HCT116 (cell line): ENCODE data around the gene FAM221B. TPM values are rescaled to one million over a fixed set of nuclear protein-coding genes. Genes with fewer than 3 reads are reported as not detected.

Source experiments
- ATAC-seq: fragments of 200-7000 bp; cut with Tn5 transposase; 2 replicates; pipeline ENCODE4 v1.9.1; 2020; ENCODE audit warnings: mild to moderate bottlenecking, moderate library complexity
- BruUV-seq: library from RNA; stranded (reverse); fragments of 400-500 nt; replicated peaks from 2 replicates; lab custom pipeline; 2021; lab: Mats Ljungman, UMichigan
- CTCF ChIA-PET: fragments of 300-600 bp; sonication (Branson Sonifier 250); formaldehyde crosslinking; loops from one replicate; lab custom pipeline; 2021; ENCODE audit warnings: antibody characterized with exemption; lab: Charles Lee
- POLR2A ChIA-PET: fragments of 300-600, 350-600 bp; sonication (Branson Sonifier 250); formaldehyde crosslinking; loops from one replicate; lab custom pipeline; 2021; ENCODE audit warnings: antibody characterized with exemption; lab: Charles Lee
- RAD21 ChIA-PET, 2 experiments: fragments of 300-600 bp; sonication (Branson Sonifier 250); formaldehyde crosslinking; loops; one replicate each; lab custom pipeline; 2023; ENCODE audit warnings: low total read pairs in 2 of 2; ENCODE audit not compliant: uncharacterized antibody in 2 of 2, unreplicated experiment in 2 of 2, low non-redundant PET in 1 of 2; lab: Charles Lee
- DNase-seq: peaks from one replicate; pipeline ENCODE4 v3.0.0-alpha.2; 2010; ENCODE audit warnings: low read depth, low spot score
- H2AFZ ChIP-seq: fragments of 200-600 bp; shearing (Covaris generic), sonication (generic); 2 replicates; pipeline ENCODE4 v1.6.1; 2017; ENCODE audit warnings: low read depth, mixed run types, mixed read lengths, antibody characterized with exemption, low read length; ENCODE audit not compliant: poor library complexity, severe bottlenecking
- H3K27ac ChIP-seq: 2 replicates; pipeline ENCODE4 v1.5.1; 2012; ENCODE audit warnings: low read depth, low read length
- H3K27me3 ChIP-seq: fragments of 200-600 bp; sonication (generic); 2 replicates; pipeline ENCODE4 v1.6.1; 2016; ENCODE audit warnings: mixed run types, low read length, mixed read lengths; ENCODE audit not compliant: insufficient read depth
- H3K36me3 ChIP-seq, 2 experiments: fragments of 200-500 bp in 1 of 2; fragments of 200-600 bp in 1 of 2; sonication (Bioruptor generic) in 1 of 2; sonication (generic) in 1 of 2; 2 replicates each; pipeline versions ENCODE4 v1.5.1 to v1.6.1; 2014 to 2016; ENCODE audit warnings: low read length in 2 of 2, inconsistent platforms in 1 of 2, mixed read lengths in 1 of 2, mixed run types in 1 of 2; ENCODE audit not compliant: insufficient read depth in 2 of 2, control insufficient read depth in 1 of 2
- H3K4me1 ChIP-seq, 2 experiments: fragments of 200-600 bp in 1 of 2; sonication (generic) in 1 of 2; 2 replicates each; pipeline versions ENCODE4 v1.5.1 to v1.6.1; 2012 to 2017; ENCODE audit warnings: low read length in 2 of 2, inconsistent platforms in 1 of 2, mild to moderate bottlenecking in 1 of 2, mixed read lengths in 1 of 2, mixed run types in 1 of 2, moderate library complexity in 1 of 2; ENCODE audit not compliant: insufficient read depth in 2 of 2, control insufficient read depth in 1 of 2
- H3K4me2 ChIP-seq: fragments of 200-600 bp; sonication (generic); 2 replicates; pipeline ENCODE4 v1.6.1; 2017; ENCODE audit warnings: mixed run types, low read length, mixed read lengths
- H3K4me3 ChIP-seq, 2 experiments: fragments of 200-600 bp in 1 of 2; sonication (generic) in 1 of 2; replicated peaks in 1 of 2; 2 replicates each; pipeline ENCODE4 v1.5.1; 2011 to 2016; ENCODE audit warnings: low read length in 2 of 2, control low read depth in 1 of 2, low read depth in 1 of 2, mild to moderate bottlenecking in 1 of 2, mixed read lengths in 1 of 2, mixed run types in 1 of 2
- H3K79me2 ChIP-seq: fragments of 200-600 bp; sonication (generic); 2 replicates; pipeline ENCODE4 v1.6.1; 2017; ENCODE audit warnings: mild to moderate bottlenecking, mixed run types, low read length, moderate library complexity, mixed read lengths; ENCODE audit not compliant: insufficient read depth
- H3K9ac ChIP-seq: fragments of 200-600 bp; sonication (generic); 2 replicates; pipeline ENCODE4 v1.6.1; 2016; ENCODE audit warnings: low read length, mixed read lengths
- H3K9me2 ChIP-seq: fragments of 200-600 bp; sonication (generic), shearing (Covaris generic); 2 replicates; pipeline ENCODE4 v1.6.1; 2017; ENCODE audit warnings: mixed run types, mild to moderate bottlenecking, moderate library complexity; ENCODE audit not compliant: insufficient read depth
- H3K9me3 ChIP-seq, 2 experiments: fragments of 200-500 bp in 1 of 2; fragments of 200-600 bp in 1 of 2; sonication (Bioruptor generic) in 1 of 2; sonication (generic) in 1 of 2; 2 replicates each; pipeline ENCODE4 v1.6.1; 2014 to 2017; ENCODE audit warnings: low read length in 2 of 2, mixed read lengths in 2 of 2, inconsistent platforms in 1 of 2, low read depth in 1 of 2, mild to moderate bottlenecking in 1 of 2, mixed run types in 1 of 2, moderate library complexity in 1 of 2; ENCODE audit not compliant: control insufficient read depth in 1 of 2, insufficient read depth in 1 of 2
- H4K20me1 ChIP-seq: fragments of 200-600 bp; sonication (generic), shearing (Covaris generic); 2 replicates; pipeline ENCODE4 v1.6.1; 2017; ENCODE audit warnings: mixed run types, mild to moderate bottlenecking, moderate library complexity; ENCODE audit not compliant: insufficient read depth
- CBX3 ChIP-seq: IDR thresholded peaks from 2 replicates; pipeline ENCODE4 v1.6.1; 2012; ENCODE audit warnings: low read depth
- CEBPB ChIP-seq: IDR thresholded peaks from 2 replicates; pipeline ENCODE4 v1.6.1; 2012; ENCODE audit warnings: low read depth
- EGR1 ChIP-seq: IDR thresholded peaks from 2 replicates; pipeline ENCODE4 v1.6.1; 2012; ENCODE audit warnings: low read depth
- ELF1 ChIP-seq: IDR thresholded peaks from 2 replicates; pipeline ENCODE4 v1.6.1; 2012; ENCODE audit warnings: low read depth, borderline replicate concordance
- EZH2phosphoT487 ChIP-seq: fragments of 200-600 bp; IDR thresholded peaks from 2 replicates; pipeline ENCODE4 v1.6.1; 2018; ENCODE audit warnings: antibody characterized with exemption, borderline replicate concordance
- FOSL1 ChIP-seq: IDR thresholded peaks from 2 replicates; pipeline ENCODE4 v1.6.1; 2012; ENCODE audit warnings: low read depth
- JUND ChIP-seq: IDR thresholded peaks from 2 replicates; pipeline ENCODE4 v1.6.1; 2012
- POLR2A ChIP-seq: IDR thresholded peaks from 2 replicates; pipeline ENCODE4 v1.7.0; 2011; ENCODE audit warnings: borderline replicate concordance; ENCODE audit not compliant: insufficient read depth, insufficient read length; ENCODE audit errors: extremely low read depth
- RAD21 ChIP-seq: IDR thresholded peaks from 2 replicates; pipeline ENCODE4 v1.6.1; 2012; ENCODE audit warnings: low read depth, mild to moderate bottlenecking
- SP1 ChIP-seq: IDR thresholded peaks from 2 replicates; pipeline ENCODE4 v1.6.1; 2012; ENCODE audit warnings: low read depth
- TCF7L2 ChIP-seq: IDR thresholded peaks from 2 replicates; pipeline ENCODE4 v1.7.0; 2011; ENCODE audit warnings: borderline replicate concordance, inconsistent platforms; ENCODE audit not compliant: insufficient read depth, insufficient read length; ENCODE audit errors: extremely low read depth
- ZFX ChIP-seq: fragments of 450-650 bp; IDR thresholded peaks from 2 replicates; pipeline ENCODE4 v1.6.1; 2017
- ZNF274 ChIP-seq: fragments of 200-500 bp; sonication (Bioruptor generic); IDR thresholded peaks from 2 replicates; pipeline ENCODE4 v1.6.1; 2014; ENCODE audit warnings: mild to moderate bottlenecking, low read depth, low read length, inconsistent platforms
- intact Hi-C: fragments of 100-400 bp; cut with micrococcal nuclease; formaldehyde crosslinking; loops from 2 replicates; pipeline ENCODE4 v1.10.0; 2022
- total RNA-seq: library from RNA; stranded (reverse); gene quantifications from one replicate; pipeline ENCODE4 v1.2.1, GENCODE V29; 2021; ENCODE audit not compliant: unreplicated experiment
- TF ChIP-seq, protein P1 (sequence below): IDR thresholded peaks from 2 replicates; pipeline ENCODE4 v1.6.1; 2011; ENCODE audit warnings: mild to moderate bottlenecking, low read length, moderate library complexity; ENCODE audit not compliant: insufficient replicate concordance; ENCODE audit errors: extremely low read depth
- TF ChIP-seq, protein P2 (sequence below), 3 experiments: fragments of 200-600 bp in 1 of 3; sonication (generic) in 1 of 3; IDR thresholded peaks in 2 of 3; conservative IDR thresholded peaks in 1 of 3; 2 replicates each; pipeline ENCODE4 v1.5.1; 2012 to 2017; ENCODE audit warnings: low read depth in 2 of 3, low read length in 2 of 3, antibody characterized with exemption in 1 of 3, borderline replicate concordance in 1 of 3, control low read depth in 1 of 3, mild to moderate bottlenecking in 1 of 3, mixed read lengths in 1 of 3, mixed run types in 1 of 3, moderate library complexity in 1 of 3; ENCODE audit not compliant: insufficient read depth in 1 of 3
- TF ChIP-seq, protein P3 (sequence below): IDR thresholded peaks from 2 replicates; pipeline ENCODE4 v1.6.1; 2012
- TF ChIP-seq, protein P4 (sequence below): IDR thresholded peaks from 2 replicates; pipeline ENCODE4 v1.6.1; 2012; ENCODE audit warnings: low read depth

FAM221B gene
- total RNA-seq, 1 experiment from 2014 or later = not detected

DNA sequence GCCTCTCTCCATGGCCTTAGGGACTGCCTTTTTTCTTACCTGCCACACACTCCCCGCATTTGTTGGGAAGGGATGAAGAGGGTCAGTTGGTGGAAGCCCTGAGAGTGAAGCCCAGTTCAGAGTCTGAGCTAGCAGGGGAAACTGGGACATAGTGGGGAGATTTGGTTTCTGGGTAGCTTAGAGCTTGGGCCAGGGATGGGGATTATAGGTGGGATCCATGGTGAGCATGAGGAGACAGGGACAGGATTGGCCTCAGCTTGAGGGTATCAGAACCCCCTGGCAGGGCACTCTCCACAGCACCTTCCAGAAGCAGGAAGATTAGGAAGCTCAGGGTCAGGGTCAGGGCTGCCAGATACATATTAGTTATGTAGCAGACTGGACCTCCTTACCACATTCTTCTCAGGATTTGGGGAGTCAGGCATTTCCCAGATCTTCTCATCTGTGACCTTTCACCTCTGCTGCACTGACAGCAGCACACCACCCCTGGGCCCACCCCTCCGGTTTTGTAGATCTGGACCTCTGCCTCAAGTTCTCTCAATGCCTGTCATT, 23.8 kb upstream of the FAM221B start (continued):
- TF ChIP-seq, protein P1, sequence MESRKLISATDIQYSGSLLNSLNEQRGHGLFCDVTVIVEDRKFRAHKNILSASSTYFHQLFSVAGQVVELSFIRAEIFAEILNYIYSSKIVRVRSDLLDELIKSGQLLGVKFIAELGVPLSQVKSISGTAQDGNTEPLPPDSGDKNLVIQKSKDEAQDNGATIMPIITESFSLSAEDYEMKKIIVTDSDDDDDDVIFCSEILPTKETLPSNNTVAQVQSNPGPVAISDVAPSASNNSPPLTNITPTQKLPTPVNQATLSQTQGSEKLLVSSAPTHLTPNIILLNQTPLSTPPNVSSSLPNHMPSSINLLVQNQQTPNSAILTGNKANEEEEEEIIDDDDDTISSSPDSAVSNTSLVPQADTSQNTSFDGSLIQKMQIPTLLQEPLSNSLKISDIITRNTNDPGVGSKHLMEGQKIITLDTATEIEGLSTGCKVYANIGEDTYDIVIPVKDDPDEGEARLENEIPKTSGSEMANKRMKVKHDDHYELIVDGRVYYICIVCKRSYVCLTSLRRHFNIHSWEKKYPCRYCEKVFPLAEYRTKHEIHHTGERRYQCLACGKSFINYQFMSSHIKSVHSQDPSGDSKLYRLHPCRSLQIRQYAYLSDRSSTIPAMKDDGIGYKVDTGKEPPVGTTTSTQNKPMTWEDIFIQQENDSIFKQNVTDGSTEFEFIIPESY = no peak
- no peak for TF ChIP-seq ZFX
- TF ChIP-seq POLR2A = no peak
- TF ChIP-seq CEBPB = no peak

DNA sequence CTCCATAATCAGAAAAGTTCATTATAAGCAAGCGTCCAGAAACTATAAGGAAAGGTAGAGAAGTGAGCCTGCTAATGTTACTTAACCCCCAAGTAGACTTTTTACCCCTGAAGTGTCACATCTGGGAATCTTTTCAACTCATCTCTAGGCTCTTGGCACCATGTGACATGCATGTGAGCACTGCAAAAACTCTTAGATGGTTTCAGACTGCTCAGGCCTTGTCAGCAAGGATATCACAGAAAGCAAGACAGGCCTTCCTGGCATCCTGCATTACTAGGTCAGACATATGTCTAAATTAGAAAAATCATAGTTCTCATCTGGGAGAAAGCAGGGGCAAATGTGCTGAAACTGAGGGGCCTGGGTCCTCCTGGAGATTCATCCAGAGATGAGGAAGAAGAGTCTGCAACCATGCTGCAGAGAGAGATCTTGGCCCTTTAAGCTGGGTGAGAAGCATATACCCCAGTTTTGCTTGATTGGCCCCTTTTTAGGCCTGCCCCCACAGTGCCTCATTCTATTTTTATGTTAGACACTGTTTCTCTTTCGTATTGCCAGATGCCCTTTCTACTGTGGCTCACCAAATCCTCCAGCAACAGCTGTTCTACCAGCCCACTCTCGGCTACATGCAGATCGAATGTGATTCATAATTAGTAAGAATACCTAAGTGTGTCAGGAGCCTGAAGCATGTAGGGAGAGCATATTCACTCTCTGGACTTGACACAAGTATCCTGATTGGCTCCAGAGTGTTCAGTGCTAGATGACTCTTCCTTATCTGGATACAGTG, 19.4 kb upstream of the FAM221B start:
- TF ChIP-seq EGR1 (no peak), EZH2phosphoT487 (no peak), SP1 (no peak), RAD21 (no peak), ELF1 (no peak), ZNF274 (no peak), JUND (no peak), POLR2A (no peak), CEBPB (no peak), TCF7L2 (no peak), CBX3 (no peak), FOSL1 (no peak)
- TF ChIP-seq, protein P2, sequence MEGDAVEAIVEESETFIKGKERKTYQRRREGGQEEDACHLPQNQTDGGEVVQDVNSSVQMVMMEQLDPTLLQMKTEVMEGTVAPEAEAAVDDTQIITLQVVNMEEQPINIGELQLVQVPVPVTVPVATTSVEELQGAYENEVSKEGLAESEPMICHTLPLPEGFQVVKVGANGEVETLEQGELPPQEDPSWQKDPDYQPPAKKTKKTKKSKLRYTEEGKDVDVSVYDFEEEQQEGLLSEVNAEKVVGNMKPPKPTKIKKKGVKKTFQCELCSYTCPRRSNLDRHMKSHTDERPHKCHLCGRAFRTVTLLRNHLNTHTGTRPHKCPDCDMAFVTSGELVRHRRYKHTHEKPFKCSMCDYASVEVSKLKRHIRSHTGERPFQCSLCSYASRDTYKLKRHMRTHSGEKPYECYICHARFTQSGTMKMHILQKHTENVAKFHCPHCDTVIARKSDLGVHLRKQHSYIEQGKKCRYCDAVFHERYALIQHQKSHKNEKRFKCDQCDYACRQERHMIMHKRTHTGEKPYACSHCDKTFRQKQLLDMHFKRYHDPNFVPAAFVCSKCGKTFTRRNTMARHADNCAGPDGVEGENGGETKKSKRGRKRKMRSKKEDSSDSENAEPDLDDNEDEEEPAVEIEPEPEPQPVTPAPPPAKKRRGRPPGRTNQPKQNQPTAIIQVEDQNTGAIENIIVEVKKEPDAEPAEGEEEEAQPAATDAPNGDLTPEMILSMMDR (IDR thresholded peaks at IDR 0.05 in 2 of 3, conservative IDR thresholded peaks at IDR 0.05 in 1 of 3; ENCODE audit: borderline replicate concordance in 1 of 3, insufficient read depth in 1 of 3, low read depth in 2 of 3, low read length in 2 of 3) = no peak
- TF ChIP-seq, protein P3, sequence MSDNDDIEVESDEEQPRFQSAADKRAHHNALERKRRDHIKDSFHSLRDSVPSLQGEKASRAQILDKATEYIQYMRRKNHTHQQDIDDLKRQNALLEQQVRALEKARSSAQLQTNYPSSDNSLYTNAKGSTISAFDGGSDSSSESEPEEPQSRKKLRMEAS = no peak
- TF ChIP-seq, protein P4, sequence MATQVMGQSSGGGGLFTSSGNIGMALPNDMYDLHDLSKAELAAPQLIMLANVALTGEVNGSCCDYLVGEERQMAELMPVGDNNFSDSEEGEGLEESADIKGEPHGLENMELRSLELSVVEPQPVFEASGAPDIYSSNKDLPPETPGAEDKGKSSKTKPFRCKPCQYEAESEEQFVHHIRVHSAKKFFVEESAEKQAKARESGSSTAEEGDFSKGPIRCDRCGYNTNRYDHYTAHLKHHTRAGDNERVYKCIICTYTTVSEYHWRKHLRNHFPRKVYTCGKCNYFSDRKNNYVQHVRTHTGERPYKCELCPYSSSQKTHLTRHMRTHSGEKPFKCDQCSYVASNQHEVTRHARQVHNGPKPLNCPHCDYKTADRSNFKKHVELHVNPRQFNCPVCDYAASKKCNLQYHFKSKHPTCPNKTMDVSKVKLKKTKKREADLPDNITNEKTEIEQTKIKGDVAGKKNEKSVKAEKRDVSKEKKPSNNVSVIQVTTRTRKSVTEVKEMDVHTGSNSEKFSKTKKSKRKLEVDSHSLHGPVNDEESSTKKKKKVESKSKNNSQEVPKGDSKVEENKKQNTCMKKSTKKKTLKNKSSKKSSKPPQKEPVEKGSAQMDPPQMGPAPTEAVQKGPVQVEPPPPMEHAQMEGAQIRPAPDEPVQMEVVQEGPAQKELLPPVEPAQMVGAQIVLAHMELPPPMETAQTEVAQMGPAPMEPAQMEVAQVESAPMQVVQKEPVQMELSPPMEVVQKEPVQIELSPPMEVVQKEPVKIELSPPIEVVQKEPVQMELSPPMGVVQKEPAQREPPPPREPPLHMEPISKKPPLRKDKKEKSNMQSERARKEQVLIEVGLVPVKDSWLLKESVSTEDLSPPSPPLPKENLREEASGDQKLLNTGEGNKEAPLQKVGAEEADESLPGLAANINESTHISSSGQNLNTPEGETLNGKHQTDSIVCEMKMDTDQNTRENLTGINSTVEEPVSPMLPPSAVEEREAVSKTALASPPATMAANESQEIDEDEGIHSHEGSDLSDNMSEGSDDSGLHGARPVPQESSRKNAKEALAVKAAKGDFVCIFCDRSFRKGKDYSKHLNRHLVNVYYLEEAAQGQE = no peak
- H4K20me1 ChIP-seq = no peaks in the 10 kb centered on the region
- intact Hi-C loops = no loop called here
- H3K4me1 ChIP-seq = peaks cover 0 to 13% of the 10 kb centered on the region in 2 experiments; a peak in 2 of 4 replicates
- ATAC-seq (no peak; the same call in 1 of the 2 replicates), DNase-seq (no peak)
- H3K27ac ChIP-seq = no peak overlapping the region
- POLR2A ChIA-PET = no interaction called here
- no peaks in the 10 kb centered on the region for H3K36me3 ChIP-seq
- no peak overlapping the region for H3K9ac ChIP-seq
- H3K4me3 ChIP-seq = no peak overlapping the region
- H2AFZ ChIP-seq = no peak overlapping the region
- BruUV-seq = no TSS peak
- RAD21 ChIA-PET = no interaction called here
- no peaks in the 10 kb centered on the region for H3K79me2 ChIP-seq
- no peaks in the 10 kb centered on the region for H3K9me2 ChIP-seq
- H3K9me3 ChIP-seq = no peaks in the 10 kb centered on the region
- no peaks in the 10 kb centered on the region for H3K27me3 ChIP-seq
- CTCF ChIA-PET = interaction anchor here (1.0 kb wide), 1 partner anchor 13 kb away, joined by 5 read pairs; no protein-coding TSS in a partner anchor
- H3K4me2 ChIP-seq = no peak overlapping the region
